Gastroesophageal sphincter (tissue), 3 donors: ENCODE data around the gene ZC3H12D.

Experiments
- EP300 ChIP-seq: sonication (generic); formaldehyde crosslinking; IDR thresholded peaks from one replicate; pipeline ENCODE4 v1.6.1; 2017; ENCODE audit warnings: antibody characterized with exemption, mild to moderate bottlenecking
- TF ChIP-seq, protein P1 (sequence below), 4 experiments: fragments of 200-600 bp in 2 of 4; fragments of 450-650 bp in 2 of 4; sonication (generic) in 1 of 4; IDR thresholded peaks; one replicate each; pipeline ENCODE4 v1.5.1; 2017 to 2019; ENCODE audit warnings: antibody characterized with exemption in 4 of 4, mild to moderate bottlenecking in 2 of 4, moderate library complexity in 2 of 4

DNA sequence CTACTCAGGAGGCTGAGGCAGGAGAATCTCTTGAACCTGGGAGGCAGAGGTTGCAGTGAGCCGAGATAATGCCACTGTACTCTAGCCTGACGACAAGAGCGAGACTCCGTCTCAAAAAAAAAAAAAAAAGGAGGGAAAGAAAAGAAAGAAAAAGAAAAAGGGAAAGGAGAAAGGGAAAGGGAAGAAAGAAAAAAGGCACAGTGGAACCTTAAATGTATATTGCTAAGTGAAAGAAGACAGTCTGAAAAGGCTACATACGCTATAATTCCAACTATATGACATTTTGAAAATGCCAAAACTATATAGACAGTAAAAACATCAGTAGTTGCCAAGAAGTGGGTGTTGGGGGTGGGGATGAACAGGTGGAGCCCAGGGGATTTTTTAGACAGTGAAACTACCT, 44.8 kb upstream of the ZC3H12D start:
- TF ChIP-seq, protein P1, sequence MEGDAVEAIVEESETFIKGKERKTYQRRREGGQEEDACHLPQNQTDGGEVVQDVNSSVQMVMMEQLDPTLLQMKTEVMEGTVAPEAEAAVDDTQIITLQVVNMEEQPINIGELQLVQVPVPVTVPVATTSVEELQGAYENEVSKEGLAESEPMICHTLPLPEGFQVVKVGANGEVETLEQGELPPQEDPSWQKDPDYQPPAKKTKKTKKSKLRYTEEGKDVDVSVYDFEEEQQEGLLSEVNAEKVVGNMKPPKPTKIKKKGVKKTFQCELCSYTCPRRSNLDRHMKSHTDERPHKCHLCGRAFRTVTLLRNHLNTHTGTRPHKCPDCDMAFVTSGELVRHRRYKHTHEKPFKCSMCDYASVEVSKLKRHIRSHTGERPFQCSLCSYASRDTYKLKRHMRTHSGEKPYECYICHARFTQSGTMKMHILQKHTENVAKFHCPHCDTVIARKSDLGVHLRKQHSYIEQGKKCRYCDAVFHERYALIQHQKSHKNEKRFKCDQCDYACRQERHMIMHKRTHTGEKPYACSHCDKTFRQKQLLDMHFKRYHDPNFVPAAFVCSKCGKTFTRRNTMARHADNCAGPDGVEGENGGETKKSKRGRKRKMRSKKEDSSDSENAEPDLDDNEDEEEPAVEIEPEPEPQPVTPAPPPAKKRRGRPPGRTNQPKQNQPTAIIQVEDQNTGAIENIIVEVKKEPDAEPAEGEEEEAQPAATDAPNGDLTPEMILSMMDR (IDR thresholded peaks at IDR 0.05), result no peak
- no peak for TF ChIP-seq EP300
